Epithelial cell of proximal tubule (primary cell): ENCODE data around the gene ROCK2. TPM values are rescaled to one million over a fixed set of nuclear protein-coding genes. Genes with fewer than 3 reads are reported as not detected.
"Not testable (repeated sequence)": the region's sequence is repeated elsewhere in the genome, so short reads cannot be mapped to it uniquely, and the experiment has no call there.

Experiments
- DNase-seq: peaks from one replicate; pipeline ENCODE4 v3.0.0-alpha.2; 2011; ENCODE audit warnings: low read depth
- H3K4me3 ChIP-seq: 2 replicates; pipeline ENCODE4 v1.5.1; 2011; ENCODE audit warnings: low read depth, mild to moderate bottlenecking, low read length
- total RNA-seq: library from RNA; depleted of rRNA; stranded (reverse); fragments of >200 nt; gene quantifications from 2 replicates; pipeline ENCODE4 v1.2.3, GENCODE V29; 2015
- TF ChIP-seq, protein P1 (sequence below): conservative IDR thresholded peaks from 2 replicates; pipeline ENCODE4 v1.5.1; 2012; ENCODE audit warnings: low read depth, mild to moderate bottlenecking, low read length

The ROCK2 gene
- total RNA-seq, 1 donor from 2014 or later = 22.2 TPM

GRCh38 chr2:11333427-11334183, 10.8 kb downstream of the ROCK2 start:
- no peak for DNase-seq
- TF ChIP-seq, protein P1, sequence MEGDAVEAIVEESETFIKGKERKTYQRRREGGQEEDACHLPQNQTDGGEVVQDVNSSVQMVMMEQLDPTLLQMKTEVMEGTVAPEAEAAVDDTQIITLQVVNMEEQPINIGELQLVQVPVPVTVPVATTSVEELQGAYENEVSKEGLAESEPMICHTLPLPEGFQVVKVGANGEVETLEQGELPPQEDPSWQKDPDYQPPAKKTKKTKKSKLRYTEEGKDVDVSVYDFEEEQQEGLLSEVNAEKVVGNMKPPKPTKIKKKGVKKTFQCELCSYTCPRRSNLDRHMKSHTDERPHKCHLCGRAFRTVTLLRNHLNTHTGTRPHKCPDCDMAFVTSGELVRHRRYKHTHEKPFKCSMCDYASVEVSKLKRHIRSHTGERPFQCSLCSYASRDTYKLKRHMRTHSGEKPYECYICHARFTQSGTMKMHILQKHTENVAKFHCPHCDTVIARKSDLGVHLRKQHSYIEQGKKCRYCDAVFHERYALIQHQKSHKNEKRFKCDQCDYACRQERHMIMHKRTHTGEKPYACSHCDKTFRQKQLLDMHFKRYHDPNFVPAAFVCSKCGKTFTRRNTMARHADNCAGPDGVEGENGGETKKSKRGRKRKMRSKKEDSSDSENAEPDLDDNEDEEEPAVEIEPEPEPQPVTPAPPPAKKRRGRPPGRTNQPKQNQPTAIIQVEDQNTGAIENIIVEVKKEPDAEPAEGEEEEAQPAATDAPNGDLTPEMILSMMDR = no peak
- H3K4me3 ChIP-seq = no peak overlapping the region

GRCh38 chr2:11332596-11332995, 11.8 kb downstream of the ROCK2 start:
- TF ChIP-seq, protein P1 = no peak
- no peak overlapping the region for H3K4me3 ChIP-seq
- DNase-seq = no peak

DNA sequence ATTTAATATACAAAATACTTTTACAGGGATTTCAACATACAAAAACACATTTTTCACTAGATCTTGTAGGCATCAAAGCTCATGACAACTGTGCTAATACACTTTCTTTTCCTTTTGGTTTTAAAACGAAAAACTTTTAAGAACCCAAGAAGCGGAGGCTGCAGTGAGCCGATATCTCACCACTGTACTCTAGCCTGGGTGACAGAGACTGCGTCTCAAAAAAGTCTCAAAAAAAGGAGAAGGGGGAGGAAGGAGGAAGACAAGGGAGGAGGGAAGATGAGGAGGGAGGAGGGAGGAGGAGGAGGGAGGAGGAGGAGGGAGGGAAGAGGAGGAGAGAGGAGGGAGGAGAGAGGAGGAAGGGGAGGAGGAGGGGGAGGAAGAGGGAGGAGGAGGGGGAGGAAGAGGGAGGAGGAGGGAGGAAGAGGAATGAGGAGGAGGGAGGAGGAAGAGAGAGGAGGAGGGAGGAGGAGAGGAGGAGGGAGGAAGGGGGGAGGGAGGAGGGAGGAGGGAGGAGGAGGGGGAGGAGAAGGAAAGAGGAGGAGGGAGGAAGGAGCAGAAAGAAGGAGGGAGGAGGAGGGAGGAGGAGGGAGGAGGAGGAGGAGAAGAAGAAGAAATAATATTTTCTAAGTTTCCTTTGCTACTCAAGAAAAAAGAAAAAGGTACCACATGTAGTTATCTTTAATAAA, 13.8 kb downstream of the ROCK2 start:
- TF ChIP-seq, protein P1 = no peak
- H3K4me3 ChIP-seq = no peak overlapping the region
- DNase-seq = no peak

DNA sequence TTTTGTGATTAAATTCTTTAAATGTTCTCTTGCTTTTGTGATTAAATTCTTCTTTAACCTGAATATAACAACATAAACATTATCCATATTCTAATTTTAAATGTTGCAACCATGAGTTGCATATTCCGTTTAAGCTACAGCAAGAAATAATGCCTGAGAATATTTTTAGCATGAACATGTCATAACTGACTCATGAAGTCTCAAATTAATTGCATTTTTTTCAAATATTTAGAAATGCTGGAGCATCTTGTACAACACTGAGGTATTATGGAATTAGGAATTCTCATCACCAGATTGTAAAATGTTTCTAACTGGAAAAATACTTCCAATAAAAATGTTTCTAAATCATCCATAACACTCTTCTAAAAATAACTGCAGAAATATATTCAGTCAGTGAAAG, 14.7 kb downstream of the ROCK2 start:
- H3K4me3 ChIP-seq = no peak overlapping the region
- TF ChIP-seq, protein P1 = no peak
- no peak for DNase-seq

DNA sequence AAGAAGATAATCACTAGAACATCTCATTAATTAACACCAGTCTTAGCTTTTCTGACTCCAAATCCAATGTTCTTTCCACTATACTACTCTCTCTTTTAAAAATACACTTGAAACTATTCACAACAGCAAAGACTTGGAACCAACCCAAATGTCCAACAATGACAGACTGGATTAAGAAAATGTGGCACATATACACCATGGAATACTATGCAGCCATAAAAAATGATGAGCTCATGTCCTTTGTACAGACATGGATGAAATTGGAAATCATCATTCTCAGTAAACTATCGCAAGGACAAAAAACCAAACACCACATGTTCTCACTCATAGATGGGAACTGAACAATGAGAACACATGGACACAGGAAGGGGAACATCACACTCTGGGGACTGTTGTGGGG, 15.9 kb downstream of the ROCK2 start:
- not testable (repeated sequence) for DNase-seq

GRCh38 chr2:11327871-11328270, 16.6 kb downstream of the ROCK2 start:
- TF ChIP-seq, protein P1 = no peak
- DNase-seq = no peak
- no peak overlapping the region for H3K4me3 ChIP-seq

More for the DNA sequence above, 15.9 kb downstream of the ROCK2 start:
- not testable (repeated sequence) for H3K4me3 ChIP-seq

GRCh38 chr2:11326677-11327211, 17.7 kb downstream of the ROCK2 start:
- no peak overlapping the region for H3K4me3 ChIP-seq
- no peak for DNase-seq
- TF ChIP-seq, protein P1 = no peak
